ENCODE measurements around the gene FUT7. TPM values are rescaled to one million over a fixed set of nuclear protein-coding genes. Genes with fewer than 3 reads are reported as not detected.

FUT7 gene
- total RNA-seq, 4 donors from 2014 or later = not detected

DNA sequence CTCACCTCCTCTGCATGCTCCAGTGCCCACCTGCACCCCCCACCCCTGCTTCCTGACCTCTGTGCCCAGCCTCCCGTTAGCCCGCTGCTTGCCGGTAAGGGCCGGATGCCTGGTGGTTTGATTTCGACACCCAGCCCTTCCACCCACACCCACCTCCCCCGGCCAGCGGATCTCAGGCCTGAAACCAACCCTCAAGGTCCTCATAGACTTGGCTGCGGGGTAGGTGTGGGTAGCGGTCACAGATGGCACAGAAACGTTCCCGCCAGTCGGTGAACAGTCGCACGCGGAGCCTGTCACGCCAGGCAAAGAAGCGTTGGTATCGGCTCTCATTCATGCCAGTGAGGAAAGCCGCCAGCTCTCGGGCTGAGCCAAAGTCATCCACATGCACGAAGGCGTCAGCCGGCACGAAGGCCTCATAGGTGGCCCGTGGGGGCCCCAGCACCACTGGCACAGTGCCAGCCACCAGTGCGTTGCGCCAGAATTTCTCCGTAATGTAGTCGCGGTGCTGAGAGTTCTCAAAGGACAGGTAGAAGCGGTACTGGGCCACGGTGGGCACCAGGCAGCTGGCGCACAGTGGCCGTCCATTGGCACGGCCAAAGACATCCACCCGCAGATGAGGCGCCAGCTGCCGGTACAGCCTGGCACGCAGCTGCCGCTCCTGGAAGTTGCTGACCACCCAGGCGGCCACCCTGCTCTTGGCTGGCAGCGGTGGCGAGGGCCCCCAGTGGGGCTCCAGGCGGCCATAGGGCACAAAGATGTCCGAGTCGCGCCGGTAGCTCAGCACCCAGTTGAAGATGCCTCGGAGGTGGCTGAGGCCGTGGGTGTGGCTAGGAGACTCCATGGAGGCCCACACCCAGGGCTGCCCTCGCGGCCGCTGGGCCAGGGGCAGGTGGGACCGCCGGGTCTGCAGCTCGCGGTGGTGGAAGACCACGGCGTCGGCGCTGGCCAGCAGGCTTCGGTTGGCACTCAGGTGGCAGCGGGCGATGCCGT, 1.1 kb downstream of the FUT7 start:
- intact Hi-C loops (cut with DNase I) = loop anchor here (2.0 to 10.0 kb wide), 3 partner anchors 82 to 244 kb away; partner anchors contain the start of genes AJM1 and PHPT1

DNA sequence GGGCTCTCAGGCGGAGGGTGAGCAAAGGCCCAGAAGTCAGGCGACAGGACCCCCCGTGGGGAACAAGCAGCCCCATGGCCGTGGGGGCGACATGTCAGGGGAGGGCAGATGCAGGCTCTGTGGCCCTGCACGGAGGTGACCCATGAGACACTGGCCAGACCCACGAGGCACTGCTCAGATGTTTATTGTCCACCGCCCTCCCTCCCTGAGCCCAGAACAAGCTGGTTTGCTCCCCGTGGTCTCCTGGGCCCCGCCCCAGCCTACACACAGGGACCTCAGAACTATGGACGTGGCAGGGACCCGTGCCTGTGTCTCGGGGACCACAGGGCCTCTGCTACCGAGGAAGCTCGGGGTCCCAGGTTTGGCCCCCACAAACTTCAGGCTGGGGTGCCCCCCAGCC, 1.9 kb downstream of the FUT7 start:
- 81 to 86% methylated on average over 6 to 14 of the region's 15 CpGs for WGBS, 2 donors
- no peaks in the 10 kb centered on the region for H3K36me3 ChIP-seq
- no peak overlapping the region for H3K4me3 ChIP-seq (replicated peaks in 1 of 3)
- DNase-seq = no peak
- no peaks in the 10 kb centered on the region for H3K9me3 ChIP-seq
- H3K27ac ChIP-seq = no peak overlapping the region
- peaks cover 32 to 50% of the 10 kb centered on the region in 2 donors for H3K4me1 ChIP-seq
- no peak for TF ChIP-seq POLR2A (IDR thresholded peaks at IDR 0.05)
- TF ChIP-seq, protein P1, sequence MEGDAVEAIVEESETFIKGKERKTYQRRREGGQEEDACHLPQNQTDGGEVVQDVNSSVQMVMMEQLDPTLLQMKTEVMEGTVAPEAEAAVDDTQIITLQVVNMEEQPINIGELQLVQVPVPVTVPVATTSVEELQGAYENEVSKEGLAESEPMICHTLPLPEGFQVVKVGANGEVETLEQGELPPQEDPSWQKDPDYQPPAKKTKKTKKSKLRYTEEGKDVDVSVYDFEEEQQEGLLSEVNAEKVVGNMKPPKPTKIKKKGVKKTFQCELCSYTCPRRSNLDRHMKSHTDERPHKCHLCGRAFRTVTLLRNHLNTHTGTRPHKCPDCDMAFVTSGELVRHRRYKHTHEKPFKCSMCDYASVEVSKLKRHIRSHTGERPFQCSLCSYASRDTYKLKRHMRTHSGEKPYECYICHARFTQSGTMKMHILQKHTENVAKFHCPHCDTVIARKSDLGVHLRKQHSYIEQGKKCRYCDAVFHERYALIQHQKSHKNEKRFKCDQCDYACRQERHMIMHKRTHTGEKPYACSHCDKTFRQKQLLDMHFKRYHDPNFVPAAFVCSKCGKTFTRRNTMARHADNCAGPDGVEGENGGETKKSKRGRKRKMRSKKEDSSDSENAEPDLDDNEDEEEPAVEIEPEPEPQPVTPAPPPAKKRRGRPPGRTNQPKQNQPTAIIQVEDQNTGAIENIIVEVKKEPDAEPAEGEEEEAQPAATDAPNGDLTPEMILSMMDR (IDR thresholded peaks at IDR 0.05) = no peak
- intact Hi-C loops (cut with DNase I) = loop anchor here (2.0 to 10.0 kb wide), 3 partner anchors 81 to 243 kb away; partner anchors contain the start of genes AJM1 and PHPT1
- H3K27me3 ChIP-seq = no peaks in the 10 kb centered on the region

More for the DNA sequence above, 1.1 kb downstream of the FUT7 start:
- WGBS, 2 donors = 86 to 88% methylated on average over 46 to 49 of the region's 65 CpGs
- Histone ChIP-seq H3K4me3 (replicated peaks in 1 of 3) (no peak overlapping the region), H3K9me3 (no peaks in the 10 kb centered on the region), H3K36me3 (no peaks in the 10 kb centered on the region), H3K4me1 (peaks cover 37 to 51% of the 10 kb centered on the region in 2 donors), H3K27me3 (no peaks in the 10 kb centered on the region), H3K27ac (no peak overlapping the region)
- TF ChIP-seq POLR2A (IDR thresholded peaks at IDR 0.05) = no peak
- TF ChIP-seq, protein P1 (IDR thresholded peaks at IDR 0.05) = no peak
- DNase-seq = peak in 1 of 2 donors; percentile 25

DNA sequence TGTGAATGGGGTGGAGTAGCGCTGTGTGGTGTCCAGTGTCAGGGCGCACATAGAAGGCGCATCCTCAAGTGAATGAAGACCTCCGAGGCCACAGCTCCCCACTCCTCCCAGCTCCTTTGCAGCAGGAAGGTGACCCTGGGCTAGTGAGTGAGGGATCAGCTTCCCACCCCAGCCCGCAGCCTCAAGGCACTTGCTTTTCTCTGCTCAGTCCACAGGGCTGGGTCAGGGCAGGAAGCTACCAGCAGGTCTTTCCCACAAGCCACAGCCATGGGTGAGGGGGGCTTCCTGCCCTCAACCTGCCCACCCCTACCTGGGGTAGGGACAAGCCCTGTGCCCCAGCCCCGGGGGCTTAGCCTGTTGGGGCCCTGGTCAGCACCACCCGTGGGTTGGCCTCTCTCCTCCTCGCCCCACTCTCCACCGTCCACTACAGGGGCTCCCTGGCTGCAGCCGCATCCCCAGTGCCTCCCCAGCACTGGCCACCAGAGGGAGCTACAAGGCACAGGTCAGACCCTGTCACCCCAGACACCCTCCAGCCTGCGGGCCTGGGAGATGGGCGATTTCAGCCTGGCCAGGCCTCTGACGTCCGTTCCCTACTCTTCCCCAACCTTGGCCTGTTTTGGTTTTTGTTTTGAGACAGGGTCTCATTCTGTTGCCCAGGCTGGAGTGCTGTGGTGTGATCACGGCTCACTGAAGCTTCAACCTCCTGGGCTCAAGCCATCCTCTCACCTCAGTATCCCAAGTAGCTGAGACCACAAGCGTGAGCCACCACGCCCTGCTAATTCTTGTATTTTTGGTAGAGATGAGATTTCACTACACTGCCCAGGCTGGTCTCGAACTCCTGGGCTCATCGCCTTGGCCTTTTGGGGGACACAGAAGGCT, 2.6 kb downstream of the FUT7 start:
- no peaks in the 10 kb centered on the region for H3K27me3 ChIP-seq
- peak overlapping the region in 2 of 3 donors; percentile 22 to 49 for H3K4me3 ChIP-seq (replicated peaks in 1 of 3)
- no peaks in the 10 kb centered on the region for H3K9me3 ChIP-seq
- TF ChIP-seq, protein P1 (IDR thresholded peaks at IDR 0.05) = peak; percentile 56 to 85 (median 78)
- TF ChIP-seq POLR2A (IDR thresholded peaks at IDR 0.05) = no peak
- no peaks in the 10 kb centered on the region for H3K36me3 ChIP-seq
- peaks cover 29 to 43% of the 10 kb centered on the region in 2 donors for H3K4me1 ChIP-seq
- intact Hi-C loops (cut with DNase I) = no loop called here
- peak overlapping the region in 1 of 3 donors; percentile 64 for H3K27ac ChIP-seq
- WGBS, 2 donors = 27 to 34% methylated on average over 19 of the region's 19 CpGs
- peak; percentile 74 to 79 for DNase-seq

DNA sequence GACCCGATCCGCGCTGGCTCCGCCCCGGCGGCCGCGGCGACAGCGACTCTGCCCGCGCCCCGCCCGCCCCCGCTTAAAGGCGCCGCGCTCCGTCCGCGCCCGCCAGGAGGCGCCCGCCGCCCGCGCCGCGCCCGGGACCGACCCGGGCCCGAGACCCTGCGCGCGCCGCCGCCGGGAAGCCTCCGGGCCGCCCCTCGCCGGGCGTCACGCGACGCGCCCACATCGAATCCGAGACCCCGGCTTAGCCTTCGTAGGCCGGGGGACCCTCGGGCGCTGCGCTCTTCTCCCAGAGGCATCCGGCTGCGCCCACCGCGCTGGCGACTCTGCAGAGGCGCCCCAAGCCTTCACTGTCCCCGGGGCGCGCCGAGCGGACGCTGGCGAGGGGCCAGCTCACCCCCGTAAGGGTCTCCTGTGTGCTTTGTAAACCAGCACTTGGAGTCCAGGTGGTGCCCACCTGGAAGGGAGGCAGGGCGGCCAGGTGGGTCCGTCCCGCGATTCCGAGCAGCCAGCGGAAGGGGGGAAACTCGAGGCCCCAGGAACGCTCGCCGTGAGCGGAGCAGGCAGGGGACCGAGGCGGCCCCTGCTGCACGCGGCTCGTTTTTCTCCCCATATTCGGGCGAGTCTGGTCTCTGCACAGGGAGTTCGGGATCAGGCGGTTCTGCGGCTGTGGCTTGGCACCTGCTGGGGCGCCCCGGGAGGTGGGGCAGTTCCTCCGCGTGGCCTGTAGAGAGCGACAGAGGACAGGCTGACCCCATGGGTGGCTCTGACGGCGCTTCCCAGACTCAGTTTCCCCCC, 3.4 kb downstream of the FUT7 start:
- Histone ChIP-seq H3K4me1 (peaks cover 29 to 42% of the 10 kb centered on the region in 2 donors), H3K36me3 (no peaks in the 10 kb centered on the region), H3K9me3 (no peaks in the 10 kb centered on the region), H3K4me3 (replicated peaks in 1 of 3) (peak overlapping the region; percentile 22 to 49 (median 49)), H3K27me3 (no peaks in the 10 kb centered on the region), H3K27ac (peak overlapping the region in 2 of 3 donors; percentile 0 to 64)
- DNase-seq = peak; percentile 73 to 77
- intact Hi-C loops (cut with DNase I) = no loop called here
- TF ChIP-seq, protein P1 (IDR thresholded peaks at IDR 0.05) = peak in 3 of 6 experiments; percentile 28 to 44 (median 29)
- TF ChIP-seq POLR2A (IDR thresholded peaks at IDR 0.05) = no peak
- 0% methylated on average over 33 of the region's 98 CpGs; no CpG with 5 or more reads in 1 of the 2 donors for WGBS, 2 donors

Data from thyroid gland (tissue), 4 donors.